ENCODE data around the gene KLKB1.

The KLKB1 gene

DNA sequence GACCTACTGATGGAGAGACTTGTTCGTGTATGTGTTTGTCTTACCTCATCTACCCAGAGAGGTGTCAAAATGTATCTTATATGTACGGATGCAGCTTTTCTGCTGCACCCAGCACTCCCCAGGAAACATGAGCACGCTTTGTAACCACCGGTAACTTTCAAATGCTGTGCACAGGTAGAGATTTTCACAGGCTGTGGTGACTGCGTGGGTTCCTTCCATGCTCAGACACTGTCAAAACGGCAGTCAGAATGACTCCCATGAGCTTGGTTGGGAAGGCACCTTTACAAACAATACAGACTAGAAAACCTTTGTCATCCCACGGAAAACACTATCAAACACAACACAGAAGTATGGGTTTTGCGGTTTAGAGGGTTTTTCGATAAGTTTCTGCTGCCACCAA is 66.9 kb downstream of the KLKB1 start:
- CTCF ChIA-PET = interaction anchor here (1.1 kb wide), 1 partner anchor 293 kb away, joined by 3 read pairs; no protein-coding TSS in a partner anchor

DNA sequence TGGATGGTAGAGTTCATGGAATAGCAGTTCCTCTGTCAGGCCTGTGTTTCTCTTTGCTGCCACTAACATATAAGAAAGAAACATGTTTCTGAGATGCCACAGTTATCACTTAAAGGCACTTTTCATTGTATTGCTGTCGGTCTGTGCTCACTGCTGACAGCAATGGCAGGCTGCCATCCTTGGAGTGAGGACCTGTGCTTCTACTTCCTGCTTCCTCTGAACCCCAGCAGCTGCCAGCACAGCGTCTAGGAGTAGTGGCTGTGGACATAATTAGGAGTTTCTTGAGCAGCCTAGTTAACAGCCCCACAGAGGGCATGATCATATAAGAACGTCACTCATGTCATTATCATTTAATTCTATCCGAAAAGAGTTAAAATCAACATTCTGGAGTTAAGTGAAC is 69.2 kb downstream of the KLKB1 start:
- Histone ChIP-seq H3K36me3 (ENCODE audit: control insufficient read depth in 2 of 2, insufficient read depth in 1 of 2, low read length in 2 of 2) (no peaks in the 10 kb centered on the region), H3K4me3 (ENCODE audit: low read depth, low read length) (no peak overlapping the region), H3K27ac (ENCODE audit: extremely low read depth, low read depth, low read length) (no peak overlapping the region), H3K4me1 (ENCODE audit: control insufficient read depth, insufficient read depth, low read length) (no peaks in the 10 kb centered on the region), H3K9me3 (ENCODE audit: control insufficient read depth, insufficient read depth, low read depth, low read length) (no peaks in the 10 kb centered on the region)
- POLR2A ChIA-PET = no interaction called here
- TF ChIP-seq ZNF600 (tag by site-specific recombination; IDR thresholded peaks at IDR 0.05) (no peak), ZNF133 (tag by site-specific recombination; IDR thresholded peaks at IDR 0.05) (no peak), ZNF596 (tag by site-specific recombination; IDR thresholded peaks at IDR 0.05) (no peak), ZNF404 (tag by site-specific recombination; IDR thresholded peaks at IDR 0.05) (no peak), ZNF37A (tag by site-specific recombination; IDR thresholded peaks at IDR 0.05) (no peak), ZNF544 (tag by site-specific recombination; IDR thresholded peaks at IDR 0.05) (no peak), ZNF626 (tag by site-specific recombination; IDR thresholded peaks at IDR 0.05) (no peak), ZNF239 (tag by site-specific recombination; IDR thresholded peaks at IDR 0.05) (no peak), GLI2 (tag by site-specific recombination; IDR thresholded peaks at IDR 0.05; ENCODE audit: borderline replicate concordance, low read depth) (no peak), ZNF621 (tag by site-specific recombination; IDR thresholded peaks at IDR 0.05) (no peak), RBAK (tag by site-specific recombination; IDR thresholded peaks at IDR 0.05) (no peak)
- TF ChIP-seq, protein P1, sequence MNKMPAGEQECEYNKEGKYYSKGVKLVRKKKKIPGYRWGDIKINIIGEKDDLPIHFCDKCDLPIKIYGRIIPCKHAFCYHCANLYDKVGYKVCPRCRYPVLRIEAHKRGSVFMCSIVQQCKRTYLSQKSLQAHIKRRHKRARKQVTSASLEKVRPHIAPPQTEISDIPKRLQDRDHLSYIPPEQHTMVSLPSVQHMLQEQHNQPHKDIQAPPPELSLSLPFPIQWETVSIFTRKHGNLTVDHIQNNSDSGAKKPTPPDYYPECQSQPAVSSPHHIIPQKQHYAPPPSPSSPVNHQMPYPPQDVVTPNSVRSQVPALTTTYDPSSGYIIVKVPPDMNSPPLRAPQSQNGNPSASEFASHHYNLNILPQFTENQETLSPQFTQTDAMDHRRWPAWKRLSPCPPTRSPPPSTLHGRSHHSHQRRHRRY (tag by site-specific recombination; IDR thresholded peaks at IDR 0.05) = no peak
- TF ChIP-seq, protein P2, sequence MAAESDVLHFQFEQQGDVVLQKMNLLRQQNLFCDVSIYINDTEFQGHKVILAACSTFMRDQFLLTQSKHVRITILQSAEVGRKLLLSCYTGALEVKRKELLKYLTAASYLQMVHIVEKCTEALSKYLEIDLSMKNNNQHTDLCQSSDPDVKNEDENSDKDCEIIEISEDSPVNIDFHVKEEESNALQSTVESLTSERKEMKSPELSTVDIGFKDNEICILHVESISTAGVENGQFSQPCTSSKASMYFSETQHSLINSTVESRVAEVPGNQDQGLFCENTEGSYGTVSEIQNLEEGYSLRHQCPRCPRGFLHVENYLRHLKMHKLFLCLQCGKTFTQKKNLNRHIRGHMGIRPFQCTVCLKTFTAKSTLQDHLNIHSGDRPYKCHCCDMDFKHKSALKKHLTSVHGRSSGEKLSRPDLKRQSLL (tag by site-specific recombination; IDR thresholded peaks at IDR 0.05) = no peak
- CTCF ChIA-PET = interaction anchor here (0.6 to 2.8 kb wide), 6 partner anchors 17 to 638 kb away, joined by 3 to 16 read pairs (median 4); no protein-coding TSS in a partner anchor

More for the DNA sequence above, 66.9 kb downstream of the KLKB1 start:
- POLR2A ChIA-PET = no interaction called here
- Histone ChIP-seq H3K4me1 (ENCODE audit: control insufficient read depth, insufficient read depth, low read length) (no peaks in the 10 kb centered on the region), H3K27ac (ENCODE audit: extremely low read depth, low read depth, low read length) (no peak overlapping the region), H3K4me3 (ENCODE audit: low read depth, low read length) (no peak overlapping the region), H3K9me3 (ENCODE audit: control insufficient read depth, insufficient read depth, low read depth, low read length) (no peaks in the 10 kb centered on the region), H3K36me3 (ENCODE audit: control insufficient read depth in 2 of 2, insufficient read depth in 1 of 2, low read length in 2 of 2) (no peaks in the 10 kb centered on the region)
- TF ChIP-seq SCRT2 (tag by site-specific recombination; IDR thresholded peaks at IDR 0.05) (no peak), ZNF221 (tag by site-specific recombination; IDR thresholded peaks at IDR 0.05; ENCODE audit: borderline replicate concordance) (no peak), ZNF311 (tag by site-specific recombination; IDR thresholded peaks at IDR 0.05; ENCODE audit: borderline replicate concordance) (no peak), KLF16 (tag by site-specific recombination; IDR thresholded peaks at IDR 0.05) (no peak), ZNF202 (tag by site-specific recombination; IDR thresholded peaks at IDR 0.05; ENCODE audit: borderline replicate concordance) (no peak), ZSCAN30 (tag by site-specific recombination; IDR thresholded peaks at IDR 0.05) (no peak), ZNF132 (tag by site-specific recombination; IDR thresholded peaks at IDR 0.05; ENCODE audit: borderline replicate concordance) (no peak), PRDM1 (tag by site-specific recombination; IDR thresholded peaks at IDR 0.05) (no peak), ZNF549 (tag by site-specific recombination; IDR thresholded peaks at IDR 0.05) (no peak)
- TF ChIP-seq, protein P3, sequence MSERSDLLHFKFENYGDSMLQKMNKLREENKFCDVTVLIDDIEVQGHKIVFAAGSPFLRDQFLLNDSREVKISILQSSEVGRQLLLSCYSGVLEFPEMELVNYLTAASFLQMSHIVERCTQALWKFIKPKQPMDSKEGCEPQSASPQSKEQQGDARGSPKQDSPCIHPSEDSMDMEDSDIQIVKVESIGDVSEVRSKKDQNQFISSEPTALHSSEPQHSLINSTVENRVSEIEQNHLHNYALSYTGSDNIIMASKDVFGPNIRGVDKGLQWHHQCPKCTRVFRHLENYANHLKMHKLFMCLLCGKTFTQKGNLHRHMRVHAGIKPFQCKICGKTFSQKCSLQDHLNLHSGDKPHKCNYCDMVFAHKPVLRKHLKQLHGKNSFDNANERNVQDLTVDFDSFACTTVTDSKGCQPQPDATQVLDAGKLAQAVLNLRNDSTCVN (tag by site-specific recombination; optimal IDR thresholded peaks at IDR 0.05) = no peak

Data from HEK293 (cell line).